Measurements from ENCODE around the gene KRTAP5-6. TPM values are rescaled to one million over a fixed set of nuclear protein-coding genes. Genes with fewer than 3 reads are reported as not detected.

Gene KRTAP5-6
- total RNA-seq, 1 donor from 2014 or later = not detected

- Mint-ChIP-seq H3K4me3 (ENCODE audit: unreplicated experiment) (no peak overlapping the region), H3K36me3 (ENCODE audit: low read depth, unreplicated experiment) (no peaks in the 10 kb centered on the region), H3K27ac (ENCODE audit: unreplicated experiment) (no peak overlapping the region), H3K4me1 (ENCODE audit: unreplicated experiment) (peaks cover 27% of the 10 kb centered on the region), H3K27me3 (ENCODE audit: unreplicated experiment) (peaks cover 8% of the 10 kb centered on the region), H3K9me3 (ENCODE audit: unreplicated experiment) (no peaks in the 10 kb centered on the region)
- no peak for DNase-seq (ENCODE audit: low spot score)
- TF ChIP-seq CTCF (IDR thresholded peaks at IDR 0.05; ENCODE audit: unreplicated experiment) = no peak
Measured at GRCh38 chr11:1670905-1671371, 26.1 kb upstream of the KRTAP5-6 start.

GRCh38 chr11:1671658-1672057, 25.3 kb upstream of the KRTAP5-6 start:
- Mint-ChIP-seq H3K27ac (ENCODE audit: unreplicated experiment) (no peak overlapping the region), H3K36me3 (ENCODE audit: low read depth, unreplicated experiment) (no peaks in the 10 kb centered on the region), H3K4me1 (ENCODE audit: unreplicated experiment) (peaks cover 28% of the 10 kb centered on the region), H3K27me3 (ENCODE audit: unreplicated experiment) (peaks cover 8% of the 10 kb centered on the region), H3K4me3 (ENCODE audit: unreplicated experiment) (no peak overlapping the region), H3K9me3 (ENCODE audit: unreplicated experiment) (no peaks in the 10 kb centered on the region)
- TF ChIP-seq CTCF (IDR thresholded peaks at IDR 0.05; ENCODE audit: unreplicated experiment) = no peak
- no peak for DNase-seq (ENCODE audit: low spot score)

GRCh38 chr11:1672613-1673350, 24.2 kb upstream of the KRTAP5-6 start:
- H3K36me3 Mint-ChIP-seq (ENCODE audit: low read depth, unreplicated experiment) = no peaks in the 10 kb centered on the region
- no peak overlapping the region for H3K27ac Mint-ChIP-seq (ENCODE audit: unreplicated experiment)
- H3K9me3 Mint-ChIP-seq (ENCODE audit: unreplicated experiment) = no peaks in the 10 kb centered on the region
- no peak overlapping the region for H3K4me3 Mint-ChIP-seq (ENCODE audit: unreplicated experiment)
- no peak for TF ChIP-seq CTCF (IDR thresholded peaks at IDR 0.05; ENCODE audit: unreplicated experiment)
- peaks cover 28% of the 10 kb centered on the region for H3K4me1 Mint-ChIP-seq (ENCODE audit: unreplicated experiment)
- DNase-seq (ENCODE audit: low spot score) = no peak
- peaks cover 8% of the 10 kb centered on the region for H3K27me3 Mint-ChIP-seq (ENCODE audit: unreplicated experiment)

GRCh38 chr11:1673446-1674172, 23.4 kb upstream of the KRTAP5-6 start:
- no peak for TF ChIP-seq CTCF (IDR thresholded peaks at IDR 0.05; ENCODE audit: unreplicated experiment)
- Mint-ChIP-seq H3K4me3 (ENCODE audit: unreplicated experiment) (no peak overlapping the region), H3K27me3 (ENCODE audit: unreplicated experiment) (peaks cover 8% of the 10 kb centered on the region), H3K4me1 (ENCODE audit: unreplicated experiment) (peaks cover 25% of the 10 kb centered on the region), H3K36me3 (ENCODE audit: low read depth, unreplicated experiment) (no peaks in the 10 kb centered on the region), H3K27ac (ENCODE audit: unreplicated experiment) (no peak overlapping the region), H3K9me3 (ENCODE audit: unreplicated experiment) (no peaks in the 10 kb centered on the region)
- no peak for DNase-seq (ENCODE audit: low spot score)
